GM18909 (cell line): ENCODE measurements around the gene PIGC.

ENCODE experiments used
- ATAC-seq: cut with Tn5 transposase; IDR thresholded peaks from one replicate; pipeline ENCODE4 v1.9.1; 2021; ENCODE audit warnings: mild to moderate bottlenecking; ENCODE audit not compliant: unreplicated experiment, poor library complexity

PIGC gene

GRCh38 chr1:172468296-172468695 lies 24.4 kb upstream of the PIGC start:
- ATAC-seq, result no peak

GRCh38 chr1:172467446-172467845 lies 23.6 kb upstream of the PIGC start:
- ATAC-seq, result no peak

GRCh38 chr1:172466795-172467407 lies 23.0 kb upstream of the PIGC start:
- ATAC-seq, result no peak

- ATAC-seq, result no peak
Measured at GRCh38 chr1:172465617-172466016, 21.7 kb upstream of the PIGC start.

- ATAC-seq, result no peak
Measured at GRCh38 chr1:172460887-172461315, 17.0 kb upstream of the PIGC start.

GRCh38 chr1:172460177-172460576 lies 16.3 kb upstream of the PIGC start:
- ATAC-seq, result no peak

GRCh38 chr1:172457479-172458130 lies 13.7 kb upstream of the PIGC start:
- no peak for ATAC-seq

GRCh38 chr1:172456344-172456769 lies 12.5 kb upstream of the PIGC start:
- no peak for ATAC-seq

- no peak for ATAC-seq
Measured at GRCh38 chr1:172455451-172455850, 11.6 kb upstream of the PIGC start.

GRCh38 chr1:172453607-172454006 lies 9.7 kb upstream of the PIGC start:
- ATAC-seq, result no peak

- no peak for ATAC-seq
Measured at GRCh38 chr1:172453153-172453545, 9.3 kb upstream of the PIGC start.

GRCh38 chr1:172452536-172453152 lies 8.8 kb upstream of the PIGC start:
- no peak for ATAC-seq

- no peak for ATAC-seq
Measured at GRCh38 chr1:172451002-172451443, 7.2 kb upstream of the PIGC start.

- no peak for ATAC-seq
Measured at GRCh38 chr1:172450524-172450885, 6.6 kb upstream of the PIGC start.

- ATAC-seq, result peak; percentile 88
Measured at GRCh38 chr1:172449585-172450523, 6.0 kb upstream of the PIGC start.

GRCh38 chr1:172448995-172449584 lies 5.2 kb upstream of the PIGC start:
- ATAC-seq, result no peak

- no peak for ATAC-seq
Measured at GRCh38 chr1:172447641-172448040, 3.8 kb upstream of the PIGC start.

GRCh38 chr1:172446547-172446946 lies 2.7 kb upstream of the PIGC start:
- no peak for ATAC-seq

- no peak for ATAC-seq
Measured at GRCh38 chr1:172442843-172443565, 865 bp downstream of the PIGC start.

- no peak for ATAC-seq
Measured at GRCh38 chr1:172442404-172442803, 1.5 kb downstream of the PIGC start.
